Natural killer cell treated with Interleukin-12 subunit alpha and Interleukin-12 subunit beta and Interleukin-15 and Interleukin-18, amount 100 ng/mL, for 72 hours (primary cell): ENCODE results near the gene AP1M2. TPM values are rescaled to one million over a fixed set of nuclear protein-coding genes. Genes with fewer than 3 reads are reported as not detected.
"Not testable (repeated sequence)": the region's sequence is repeated elsewhere in the genome, so short reads cannot be mapped to it uniquely, and the experiment has no call there.

Source experiments
- ATAC-seq, 2 donors: fragments of 150-1000 bp; cut with Tn5 transposase in 1 of 2; sonication (Bioruptor Pico), chemical (Tn5 transposase) in 1 of 2; 2 replicates each; pipeline ENCODE4 v1.10.0; 2021
- DNase-seq: peaks from one replicate; pipeline ENCODE4 v3.0.0; 2022; ENCODE audit warnings: low spot score
- H3K27ac Mint-ChIP-seq, 2 donors: 1 replicate in 1 of 2; 2 replicates in 1 of 2; pipeline ENCODE4 v1.8.0; 2022; ENCODE audit warnings: mixed read lengths in 2 of 2, mild to moderate bottlenecking in 1 of 2, moderate library complexity in 1 of 2
- H3K27me3 Mint-ChIP-seq, 2 donors: 1 replicate in 1 of 2; 2 replicates in 1 of 2; pipeline ENCODE4 v1.8.0; 2022; ENCODE audit warnings: mixed read lengths in 2 of 2
- H3K36me3 Mint-ChIP-seq: one replicate; pipeline ENCODE4 v1.8.0; 2022; ENCODE audit warnings: mixed read lengths
- H3K4me1 Mint-ChIP-seq, 2 donors: 1 replicate in 1 of 2; 2 replicates in 1 of 2; pipeline ENCODE4 v1.8.0; 2022; ENCODE audit warnings: low read depth in 2 of 2, mixed read lengths in 2 of 2, mild to moderate bottlenecking in 1 of 2
- H3K4me3 Mint-ChIP-seq: one replicate; pipeline ENCODE4 v1.8.0; 2022; ENCODE audit warnings: mixed read lengths
- H3K9me3 Mint-ChIP-seq: 2 replicates; pipeline ENCODE4 v1.8.0; 2022; ENCODE audit warnings: mixed read lengths
- total RNA-seq, 2 donors: library from RNA; stranded (reverse); gene quantifications; one replicate each; pipeline ENCODE4 v1.2.3, GENCODE V29; 2022

The AP1M2 gene
- total RNA-seq, 2 donors from 2014 or later = not detected

GRCh38 chr19:10550336-10550735 is 36.8 kb downstream of the AP1M2 start:
- Mint-ChIP-seq H3K9me3 (no peaks in the 10 kb centered on the region), H3K27me3 (no peaks in the 10 kb centered on the region), H3K36me3 (no peaks in the 10 kb centered on the region), H3K4me1 (peaks cover 25 to 36% of the 10 kb centered on the region in 2 donors), H3K27ac (peak overlapping the region in 1 of 2 donors; percentile 48), H3K4me3 (no peak overlapping the region)
- ATAC-seq (no peak), DNase-seq (no peak)

GRCh38 chr19:10549733-10550132 is 37.4 kb downstream of the AP1M2 start:
- Mint-ChIP-seq H3K27me3 (no peaks in the 10 kb centered on the region), H3K36me3 (no peaks in the 10 kb centered on the region), H3K27ac (no peak overlapping the region), H3K9me3 (no peaks in the 10 kb centered on the region), H3K4me1 (peaks cover 30 to 40% of the 10 kb centered on the region in 2 donors), H3K4me3 (no peak overlapping the region)
- no peak for DNase-seq
- no peak for ATAC-seq

- Mint-ChIP-seq H3K4me3 (no peak overlapping the region), H3K9me3 (no peaks in the 10 kb centered on the region), H3K4me1 (peaks cover 25 to 33% of the 10 kb centered on the region in 2 donors), H3K27ac (no peak overlapping the region), H3K27me3 (no peaks in the 10 kb centered on the region), H3K36me3 (no peaks in the 10 kb centered on the region)
- no peak for DNase-seq
- no peak for ATAC-seq
These were observed 38.3 kb downstream of the AP1M2 start for GRCh38 chr19:10548746-10549276.

GRCh38 chr19:10546817-10547216 is 40.3 kb downstream of the AP1M2 start:
- no peaks in the 10 kb centered on the region for H3K9me3 Mint-ChIP-seq
- H3K4me1 Mint-ChIP-seq = peaks cover 10 to 17% of the 10 kb centered on the region in 2 donors
- no peak for DNase-seq
- H3K4me3 Mint-ChIP-seq = no peak overlapping the region
- no peak for ATAC-seq
- no peaks in the 10 kb centered on the region for H3K36me3 Mint-ChIP-seq
- H3K27ac Mint-ChIP-seq = no peak overlapping the region
- H3K27me3 Mint-ChIP-seq = no peaks in the 10 kb centered on the region

GRCh38 chr19:10544753-10545251 is 42.3 kb downstream of the AP1M2 start:
- H3K27me3 Mint-ChIP-seq = no peaks in the 10 kb centered on the region
- no peaks in the 10 kb centered on the region for H3K9me3 Mint-ChIP-seq
- H3K4me1 Mint-ChIP-seq = peaks cover 10 to 11% of the 10 kb centered on the region in 2 donors
- no peaks in the 10 kb centered on the region for H3K36me3 Mint-ChIP-seq
- peak overlapping the region; percentile 79 to 87 for H3K27ac Mint-ChIP-seq
- H3K4me3 Mint-ChIP-seq = peak overlapping the region; percentile 94
- ATAC-seq (peak; percentile 11 to 28), DNase-seq (no peak)

- ATAC-seq = peak; percentile 49 to 58
- Mint-ChIP-seq H3K4me3 (peak overlapping the region; percentile 94), H3K27ac (peak overlapping the region; percentile 79 to 87), H3K27me3 (no peaks in the 10 kb centered on the region), H3K9me3 (no peaks in the 10 kb centered on the region), H3K4me1 (peaks cover 10 to 11% of the 10 kb centered on the region in 2 donors), H3K36me3 (no peaks in the 10 kb centered on the region)
- no peak for DNase-seq
These were observed 42.8 kb downstream of the AP1M2 start for GRCh38 chr19:10544242-10544752.

GRCh38 chr19:10543420-10544241 is 43.5 kb downstream of the AP1M2 start, which contains the start of gene ATG4D:
ATG4D (plus strand) TSS chr19:10543904; CDS start chr19:10544091, 187 bp downstream.
- Mint-ChIP-seq H3K4me3 (peak within 1 kb of the TSS; percentile 94), H3K36me3 (no peaks in the 10 kb centered on the region), H3K27ac (peak within 1 kb of the TSS; percentile 79 to 87), H3K9me3 (no peaks in the 10 kb centered on the region), H3K4me1 (peaks cover 10 to 15% of the 10 kb centered on the region in 2 donors), H3K27me3 (no peaks in the 10 kb centered on the region)
- ATAC-seq = peak; percentile 89 to 92
- DNase-seq = peak; percentile 80

GRCh38 chr19:10543059-10543419 is 44.1 kb downstream of the AP1M2 start:
- Mint-ChIP-seq H3K9me3 (no peaks in the 10 kb centered on the region), H3K27me3 (no peaks in the 10 kb centered on the region), H3K36me3 (no peaks in the 10 kb centered on the region), H3K4me1 (peaks cover 10 to 16% of the 10 kb centered on the region in 2 donors), H3K27ac (peak overlapping the region in 1 of 2 donors; percentile 62), H3K4me3 (peak overlapping the region; percentile 66)
- ATAC-seq (no peak), DNase-seq (no peak)

- not testable (repeated sequence) for DNase-seq, H3K27me3 Mint-ChIP-seq, ATAC-seq, H3K36me3 Mint-ChIP-seq, H3K4me1 Mint-ChIP-seq, H3K9me3 Mint-ChIP-seq
- H3K27ac Mint-ChIP-seq = peak overlapping the region in 1 of 2 donors; percentile 66
- peak overlapping the region; percentile 42 for H3K4me3 Mint-ChIP-seq
These were observed 48.1 kb downstream of the AP1M2 start for GRCh38 chr19:10539016-10539415.

GRCh38 chr19:10538204-10538983 is 48.7 kb downstream of the AP1M2 start:
- DNase-seq = no peak
- Mint-ChIP-seq H3K4me1 (peaks cover 0 to 8% of the 10 kb centered on the region in 2 donors), H3K36me3 (no peaks in the 10 kb centered on the region), H3K27me3 (no peaks in the 10 kb centered on the region), H3K9me3 (no peaks in the 10 kb centered on the region), H3K27ac (peak overlapping the region in 1 of 2 donors; percentile 66), H3K4me3 (peak overlapping the region; percentile 42)
- peak in 1 of 2 donors; percentile 53 for ATAC-seq

GRCh38 chr19:10537668-10538067 is 49.4 kb downstream of the AP1M2 start:
- DNase-seq (no peak), ATAC-seq (no peak)
- H3K36me3 Mint-ChIP-seq = no peaks in the 10 kb centered on the region
- H3K27ac Mint-ChIP-seq = no peak overlapping the region
- no peak overlapping the region for H3K4me3 Mint-ChIP-seq
- no peaks in the 10 kb centered on the region for H3K27me3 Mint-ChIP-seq
- H3K9me3 Mint-ChIP-seq = no peaks in the 10 kb centered on the region
- peaks cover 0 to 8% of the 10 kb centered on the region in 2 donors for H3K4me1 Mint-ChIP-seq

GRCh38 chr19:10535613-10536012 is 51.5 kb downstream of the AP1M2 start:
- no peaks in the 10 kb centered on the region for H3K9me3 Mint-ChIP-seq
- peaks cover 0 to 9% of the 10 kb centered on the region in 2 donors for H3K4me1 Mint-ChIP-seq
- H3K27me3 Mint-ChIP-seq = no peaks in the 10 kb centered on the region
- DNase-seq = no peak
- no peak overlapping the region for H3K4me3 Mint-ChIP-seq
- peak overlapping the region in 1 of 2 donors; percentile 29 for H3K27ac Mint-ChIP-seq
- no peaks in the 10 kb centered on the region for H3K36me3 Mint-ChIP-seq
- no peak for ATAC-seq

- ATAC-seq = no peak
- no peak overlapping the region for H3K4me3 Mint-ChIP-seq
- H3K4me1 Mint-ChIP-seq = peaks cover 0 to 7% of the 10 kb centered on the region in 2 donors
- H3K27ac Mint-ChIP-seq = no peak overlapping the region
- DNase-seq = no peak
- no peaks in the 10 kb centered on the region for H3K9me3 Mint-ChIP-seq
- no peaks in the 10 kb centered on the region for H3K27me3 Mint-ChIP-seq
- H3K36me3 Mint-ChIP-seq = no peaks in the 10 kb centered on the region
These were observed 53.3 kb downstream of the AP1M2 start for GRCh38 chr19:10533646-10534386.
